Measurements from ENCODE around the gene LSM6.

DNA sequence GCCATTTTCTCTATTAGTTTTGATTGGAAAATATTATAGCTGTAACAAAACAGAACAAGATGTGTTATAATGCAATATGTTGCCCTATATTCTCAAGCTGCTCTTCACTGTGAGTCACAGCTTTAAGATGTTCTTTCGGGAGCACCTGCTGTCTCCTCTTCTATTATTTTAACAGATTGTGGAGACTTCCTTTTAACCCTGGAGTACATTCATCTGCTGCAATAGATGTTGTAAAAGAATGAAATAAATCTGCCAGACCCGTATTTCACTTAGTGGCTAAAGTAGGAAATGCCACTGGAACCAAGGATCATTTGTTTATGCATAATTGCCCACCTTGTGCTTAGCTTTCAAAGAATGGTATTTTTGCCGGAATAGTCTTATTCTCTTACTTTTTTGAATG is 11.1 kb downstream of the LSM6 start:
- TF ChIP-seq CTCF (tag by site-specific recombination; IDR thresholded peaks at IDR 0.05) (no peak), HOXA7 (CRISPR knock-in tag; IDR thresholded peaks at IDR 0.05; ENCODE audit: borderline replicate concordance) (no peak), REST (tag by site-specific recombination; IDR thresholded peaks at IDR 0.05) (no peak), ZNF561 (tag by site-specific recombination; IDR thresholded peaks at IDR 0.05; ENCODE audit: borderline replicate concordance) (no peak), ZNF133 (tag by site-specific recombination; IDR thresholded peaks at IDR 0.05) (no peak), ZNF777 (tag by site-specific recombination; IDR thresholded peaks at IDR 0.05; ENCODE audit: borderline replicate concordance) (no peak), ZNF660 (tag by site-specific recombination; IDR thresholded peaks at IDR 0.05) (no peak), ZNF629 (tag by site-specific recombination; IDR thresholded peaks at IDR 0.05) (no peak), ZBTB21 (tag by site-specific recombination; IDR thresholded peaks at IDR 0.05) (no peak)
- TF ChIP-seq, protein P1, sequence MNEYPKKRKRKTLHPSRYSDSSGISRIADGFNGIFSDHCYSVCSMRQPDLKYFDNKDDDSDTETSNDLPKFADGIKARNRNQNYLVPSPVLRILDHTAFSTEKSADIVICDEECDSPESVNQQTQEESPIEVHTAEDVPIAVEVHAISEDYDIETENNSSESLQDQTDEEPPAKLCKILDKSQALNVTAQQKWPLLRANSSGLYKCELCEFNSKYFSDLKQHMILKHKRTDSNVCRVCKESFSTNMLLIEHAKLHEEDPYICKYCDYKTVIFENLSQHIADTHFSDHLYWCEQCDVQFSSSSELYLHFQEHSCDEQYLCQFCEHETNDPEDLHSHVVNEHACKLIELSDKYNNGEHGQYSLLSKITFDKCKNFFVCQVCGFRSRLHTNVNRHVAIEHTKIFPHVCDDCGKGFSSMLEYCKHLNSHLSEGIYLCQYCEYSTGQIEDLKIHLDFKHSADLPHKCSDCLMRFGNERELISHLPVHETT (tag by site-specific recombination; IDR thresholded peaks at IDR 0.05): no peak
- TF ChIP-seq, protein P2, sequence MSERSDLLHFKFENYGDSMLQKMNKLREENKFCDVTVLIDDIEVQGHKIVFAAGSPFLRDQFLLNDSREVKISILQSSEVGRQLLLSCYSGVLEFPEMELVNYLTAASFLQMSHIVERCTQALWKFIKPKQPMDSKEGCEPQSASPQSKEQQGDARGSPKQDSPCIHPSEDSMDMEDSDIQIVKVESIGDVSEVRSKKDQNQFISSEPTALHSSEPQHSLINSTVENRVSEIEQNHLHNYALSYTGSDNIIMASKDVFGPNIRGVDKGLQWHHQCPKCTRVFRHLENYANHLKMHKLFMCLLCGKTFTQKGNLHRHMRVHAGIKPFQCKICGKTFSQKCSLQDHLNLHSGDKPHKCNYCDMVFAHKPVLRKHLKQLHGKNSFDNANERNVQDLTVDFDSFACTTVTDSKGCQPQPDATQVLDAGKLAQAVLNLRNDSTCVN (tag by site-specific recombination; optimal IDR thresholded peaks at IDR 0.05): no peak
